ENCODE results near the gene HECTD1. TPM values are rescaled to one million over a fixed set of nuclear protein-coding genes. Genes with fewer than 3 reads are reported as not detected.

The HECTD1 gene
- total and polyA plus RNA-seq, 3 experiments from 2014 or later = 33.6 to 112 (median 101) TPM

DNA sequence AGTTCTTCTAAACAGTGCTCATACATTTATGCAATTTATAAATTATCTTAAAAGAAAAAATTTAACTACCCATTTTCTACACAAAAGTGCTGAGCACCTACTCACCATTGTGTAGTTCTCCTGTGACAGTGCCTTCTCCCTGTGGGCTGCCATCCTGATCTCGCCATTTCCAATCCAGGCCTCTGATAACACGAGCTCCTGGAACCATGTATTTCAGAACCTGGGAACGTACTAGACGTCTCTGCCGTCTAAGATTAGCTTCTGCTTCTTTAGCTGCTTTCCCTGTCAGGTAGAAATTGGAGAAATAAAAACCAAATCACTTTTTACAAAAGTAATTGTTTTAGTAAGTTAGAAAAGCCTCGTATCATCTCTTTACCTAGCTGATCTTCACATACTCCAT lies 74.5 kb downstream of the HECTD1 start:
- no peak overlapping the region for H3K4me3 ChIP-seq (ENCODE audit: low read length)
- DNase-seq = no peak
- no peaks in the 10 kb centered on the region for H3K27me3 ChIP-seq (ENCODE audit: insufficient read depth, low read length, poor library complexity, severe bottlenecking)
- Mint-ChIP-seq H3K4me1 (peaks cover 13 to 28% (median 13%) of the 10 kb centered on the region in 3 donors), H3K9me3 (no peaks in the 10 kb centered on the region), H3K27me3 (no peaks in the 10 kb centered on the region), H3K27ac (peak overlapping the region in 3 of 8 donors; percentile 46 to 70 (median 51)), H3K4me3 (no peak overlapping the region), H3K36me3 (peaks cover 15 to 78% (median 20%) of the 10 kb centered on the region in 3 donors)
- POLR2A ChIA-PET = no interaction called here
- CTCF ChIA-PET = no interaction called here
- H3K4me1 ChIP-seq (ENCODE audit: insufficient read depth, low read length) = peaks cover 9% of the 10 kb centered on the region
- no peaks in the 10 kb centered on the region for H3K9me3 ChIP-seq (ENCODE audit: low read length)
- no peak overlapping the region for H3K27ac ChIP-seq (ENCODE audit: low read depth, low read length)
- H3K36me3 ChIP-seq (ENCODE audit: insufficient read depth, low read length) = peaks cover 32% of the 10 kb centered on the region

DNA sequence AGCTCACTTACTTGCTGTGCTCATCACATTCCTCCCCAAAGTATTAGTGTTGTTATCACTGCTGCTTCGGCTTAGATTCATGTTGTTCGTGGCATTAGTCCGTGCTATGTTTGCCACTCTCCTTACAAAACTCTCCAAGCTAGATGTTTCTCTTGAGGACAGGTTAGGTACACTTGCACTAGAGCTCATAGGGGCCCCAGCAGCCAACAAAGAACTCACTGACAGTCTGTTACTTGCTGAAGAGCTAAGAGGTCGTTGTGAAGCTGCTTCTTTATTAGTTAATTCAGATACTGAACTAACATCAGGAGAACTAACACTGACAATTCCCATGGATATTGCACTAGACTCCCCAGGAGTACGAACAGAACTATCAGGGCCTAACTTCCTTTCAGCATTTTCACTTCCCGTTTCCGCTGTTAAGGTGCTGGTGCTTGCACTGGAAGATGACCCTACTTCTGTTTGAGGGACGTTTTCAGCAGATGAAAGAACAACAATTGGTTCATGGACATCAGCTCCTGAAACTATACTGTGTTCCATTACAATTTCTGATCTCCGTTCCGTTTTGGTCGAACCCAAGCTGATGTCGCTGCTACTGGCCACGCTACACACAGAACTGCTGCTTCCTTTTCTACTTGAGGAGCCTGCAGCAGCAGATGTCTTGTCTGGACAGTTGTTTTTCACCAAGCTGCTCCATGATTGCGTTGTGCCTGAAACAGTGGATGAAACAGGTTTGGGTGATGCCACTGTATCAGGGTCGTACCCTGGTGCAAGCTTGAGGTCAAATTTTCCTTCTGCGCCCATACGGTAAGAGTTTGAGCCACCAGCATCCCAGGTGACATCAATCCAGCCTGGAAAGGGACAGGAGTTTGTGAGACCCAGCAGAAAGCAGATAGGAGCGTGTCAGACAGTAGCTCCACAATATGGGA lies 78.7 kb downstream of the HECTD1 start:
- peak overlapping the region; percentile 34 to 96 (median 86) for H3K27ac Mint-ChIP-seq
- Histone ChIP-seq H3K4me1 (ENCODE audit: insufficient read depth, low read length) (peaks cover 21% of the 10 kb centered on the region), H3K4me3 (ENCODE audit: low read length) (no peak overlapping the region), H3K27ac (ENCODE audit: low read depth, low read length) (peak overlapping the region; percentile 53), H3K36me3 (ENCODE audit: insufficient read depth, low read length) (peaks cover 17% of the 10 kb centered on the region), H3K9me3 (ENCODE audit: low read length) (no peaks in the 10 kb centered on the region), H3K27me3 (ENCODE audit: insufficient read depth, low read length, poor library complexity, severe bottlenecking) (no peaks in the 10 kb centered on the region)
- ChIA-PET POLR2A (interaction anchor here (0.6 to 3.4 kb wide), 3 partner anchors 79 to 116 kb away, joined by 4 to 21 read pairs (median 5); partner anchors contain the start of genes HECTD1 and STRN3), CTCF (interaction anchor here (0.6 to 1.6 kb wide), 8 partner anchors 20 to 197 kb away, joined by 3 to 11 read pairs (median 4); partner anchors contain the start of gene HECTD1)
- no peaks in the 10 kb centered on the region for H3K27me3 Mint-ChIP-seq
- peaks cover 33 to 57% (median 39%) of the 10 kb centered on the region in 3 donors for H3K4me1 Mint-ChIP-seq
- H3K4me3 Mint-ChIP-seq = peak overlapping the region in 6 of 7 donors; percentile 3 to 63 (median 24)
- no peak for DNase-seq
- H3K36me3 Mint-ChIP-seq = peaks cover 15 to 66% (median 20%) of the 10 kb centered on the region in 3 donors
- no peaks in the 10 kb centered on the region for H3K9me3 Mint-ChIP-seq

DNA sequence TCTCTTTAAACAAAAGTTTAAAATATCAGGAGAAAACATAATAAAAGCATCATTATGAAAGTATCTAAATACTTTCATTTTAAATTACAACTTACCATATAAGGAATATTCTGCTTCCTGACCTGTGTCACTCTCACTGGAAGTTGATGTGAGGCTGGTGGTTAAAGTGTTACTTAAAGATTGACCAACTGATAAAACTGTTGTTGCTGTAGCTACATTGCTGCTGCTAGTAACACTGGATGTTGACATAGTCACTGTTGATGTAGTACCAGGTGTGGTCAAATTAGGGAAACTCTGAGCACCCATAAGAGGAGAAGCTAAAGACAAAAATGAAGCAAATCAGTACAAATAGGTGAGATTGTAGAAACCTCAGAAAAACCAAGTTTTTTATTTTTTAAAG lies 79.9 kb downstream of the HECTD1 start:
- H3K36me3 ChIP-seq (ENCODE audit: insufficient read depth, low read length) = peaks cover 15% of the 10 kb centered on the region
- H3K27ac ChIP-seq (ENCODE audit: low read depth, low read length) = peak overlapping the region; percentile 53
- DNase-seq = peak in 4 of 5 donors; percentile 19 to 89 (median 50)
- Mint-ChIP-seq H3K27ac (peak overlapping the region; percentile 58 to 96 (median 88)), H3K4me1 (peaks cover 42 to 66% (median 50%) of the 10 kb centered on the region in 3 donors), H3K4me3 (peak overlapping the region; percentile 9 to 78 (median 46)), H3K27me3 (no peaks in the 10 kb centered on the region), H3K36me3 (peaks cover 17 to 62% (median 24%) of the 10 kb centered on the region in 3 donors), H3K9me3 (no peaks in the 10 kb centered on the region)
- H3K4me3 ChIP-seq (ENCODE audit: low read length) = no peak overlapping the region
- H3K4me1 ChIP-seq (ENCODE audit: insufficient read depth, low read length) = peaks cover 31% of the 10 kb centered on the region
- no peaks in the 10 kb centered on the region for H3K27me3 ChIP-seq (ENCODE audit: insufficient read depth, low read length, poor library complexity, severe bottlenecking)
- no peaks in the 10 kb centered on the region for H3K9me3 ChIP-seq (ENCODE audit: low read length)
- ChIA-PET POLR2A (interaction anchor here (0.6 to 3.4 kb wide), 3 partner anchors 11 to 102 kb away, joined by 3 to 21 read pairs (median 5); partner anchors contain the start of genes HECTD1 and STRN3), CTCF (interaction anchor here (0.8 to 2.4 kb wide), 8 partner anchors 12 to 198 kb away, joined by 3 to 11 read pairs (median 4); partner anchors contain the start of gene HECTD1)

DNA sequence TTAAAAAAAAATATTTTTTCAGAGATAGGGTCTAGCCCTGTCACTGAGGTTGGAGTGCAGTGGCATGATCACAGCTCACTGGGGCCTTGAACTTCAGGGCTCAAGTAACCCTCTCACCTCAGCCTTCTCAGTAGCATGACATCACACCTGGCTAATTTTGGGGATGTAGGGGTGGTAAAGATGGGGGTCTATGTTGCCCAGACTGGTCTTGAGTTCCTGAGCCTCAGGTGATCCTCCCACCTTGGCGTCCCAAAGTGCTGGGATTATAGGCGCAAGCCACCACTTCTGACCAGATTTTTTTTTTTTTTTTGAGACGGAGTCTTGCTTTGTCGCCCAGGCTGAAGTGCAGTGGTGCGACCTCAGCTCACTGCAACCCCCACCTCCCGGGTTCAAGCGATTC lies 80.9 kb downstream of the HECTD1 start:
- Histone ChIP-seq H3K36me3 (ENCODE audit: insufficient read depth, low read length) (peaks cover 25% of the 10 kb centered on the region), H3K4me1 (ENCODE audit: insufficient read depth, low read length) (peaks cover 31% of the 10 kb centered on the region), H3K27me3 (ENCODE audit: insufficient read depth, low read length, poor library complexity, severe bottlenecking) (no peaks in the 10 kb centered on the region), H3K4me3 (ENCODE audit: low read length) (no peak overlapping the region), H3K9me3 (ENCODE audit: low read length) (no peaks in the 10 kb centered on the region), H3K27ac (ENCODE audit: low read depth, low read length) (no peak overlapping the region)
- H3K4me3 Mint-ChIP-seq = peak overlapping the region in 2 of 7 donors; percentile 27 to 48
- H3K36me3 Mint-ChIP-seq = peaks cover 18 to 64% (median 32%) of the 10 kb centered on the region in 3 donors
- no peak for DNase-seq
- peak overlapping the region in 4 of 8 donors; percentile 29 to 58 (median 43) for H3K27ac Mint-ChIP-seq
- POLR2A ChIA-PET = interaction anchor here (3.4 kb wide), 1 partner anchor 81 kb away, joined by 21 read pairs; the partner anchor contains the start of gene HECTD1
- no peaks in the 10 kb centered on the region for H3K9me3 Mint-ChIP-seq
- H3K27me3 Mint-ChIP-seq = no peaks in the 10 kb centered on the region
- CTCF ChIA-PET = interaction anchor here (0.8 to 2.4 kb wide), 4 partner anchors 13 to 254 kb away, joined by 3 to 6 read pairs (median 4); partner anchors contain the start of gene HECTD1
- H3K4me1 Mint-ChIP-seq = peaks cover 42 to 70% (median 53%) of the 10 kb centered on the region in 3 donors

DNA sequence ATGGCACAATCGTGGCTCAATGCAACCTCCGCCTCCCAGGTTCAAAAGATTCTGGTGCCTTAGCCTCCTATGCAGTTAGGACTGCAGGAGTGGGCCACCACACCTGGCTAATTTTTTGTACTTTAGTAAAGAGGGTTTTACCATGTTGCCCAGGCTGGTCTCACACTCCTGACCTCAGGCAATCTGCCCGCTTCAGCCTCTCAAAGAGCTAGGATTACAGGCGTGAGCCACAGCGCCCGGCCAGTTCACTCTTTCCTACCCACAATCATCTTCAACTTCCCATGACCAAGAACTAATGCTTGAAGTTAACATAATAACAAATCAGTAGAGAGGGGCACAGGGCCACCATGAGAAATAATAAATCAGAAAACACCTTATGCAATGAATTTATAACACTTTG lies 82.4 kb downstream of the HECTD1 start:
- peaks cover 23% of the 10 kb centered on the region for H3K36me3 ChIP-seq (ENCODE audit: insufficient read depth, low read length)

DNA sequence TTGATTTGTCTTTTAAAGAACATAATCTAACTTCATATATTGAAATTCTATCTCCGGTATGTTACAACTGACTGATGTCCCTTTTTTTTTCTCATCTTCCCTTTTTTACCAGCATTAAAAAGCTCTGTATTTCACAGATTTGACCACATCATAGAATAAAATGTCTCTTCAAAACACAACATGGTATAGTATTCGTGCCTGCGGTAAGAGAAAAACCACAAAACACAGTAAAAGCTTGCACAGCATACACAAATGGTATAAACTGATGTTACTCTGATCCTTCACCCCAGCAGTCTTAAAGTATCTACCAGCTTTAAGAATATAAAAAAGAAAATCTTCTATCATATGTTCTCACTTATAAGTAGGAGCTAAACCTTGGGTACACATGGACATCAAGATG lies 83.4 kb downstream of the HECTD1 start:
- Mint-ChIP-seq H3K36me3 (peaks cover 17 to 60% (median 29%) of the 10 kb centered on the region in 3 donors), H3K27me3 (no peaks in the 10 kb centered on the region), H3K4me1 (peaks cover 39 to 56% (median 50%) of the 10 kb centered on the region in 3 donors), H3K9me3 (no peaks in the 10 kb centered on the region), H3K4me3 (peak overlapping the region; percentile 27 to 59 (median 46)), H3K27ac (peak overlapping the region; percentile 2 to 91 (median 64))
- H3K9me3 ChIP-seq (ENCODE audit: low read length) = no peaks in the 10 kb centered on the region
- no peaks in the 10 kb centered on the region for H3K27me3 ChIP-seq (ENCODE audit: insufficient read depth, low read length, poor library complexity, severe bottlenecking)
- no peak overlapping the region for H3K27ac ChIP-seq (ENCODE audit: low read depth, low read length)
- CTCF ChIA-PET = interaction anchor here (0.8 to 1.2 kb wide), 2 partner anchors 13 to 84 kb away, joined by 3 to 5 read pairs; partner anchors contain the start of gene HECTD1
- no peak overlapping the region for H3K4me3 ChIP-seq (ENCODE audit: low read length)
- peak in 3 of 5 donors; percentile 60 to 85 (median 79) for DNase-seq
- POLR2A ChIA-PET = interaction anchor here (0.6 to 1.1 kb wide), 3 partner anchors 83 to 219 kb away, joined by 3 to 4 read pairs (median 4); partner anchors contain the start of genes HECTD1 and STRN3
- H3K36me3 ChIP-seq (ENCODE audit: insufficient read depth, low read length) = peaks cover 22% of the 10 kb centered on the region
- H3K4me1 ChIP-seq (ENCODE audit: insufficient read depth, low read length) = peaks cover 31% of the 10 kb centered on the region

More for the DNA sequence above, 82.4 kb downstream of the HECTD1 start:
- CTCF ChIA-PET = interaction anchor here (1.5 kb wide), 1 partner anchor 256 kb away, joined by 4 read pairs; no protein-coding TSS in a partner anchor
- peaks cover 16 to 61% (median 27%) of the 10 kb centered on the region in 3 donors for H3K36me3 Mint-ChIP-seq
- POLR2A ChIA-PET = no interaction called here
- no peaks in the 10 kb centered on the region for H3K9me3 ChIP-seq (ENCODE audit: low read length)
- no peak overlapping the region for H3K27ac ChIP-seq (ENCODE audit: low read depth, low read length)
- H3K27ac Mint-ChIP-seq = peak overlapping the region in 7 of 8 donors; percentile 11 to 72 (median 43)
- H3K9me3 Mint-ChIP-seq = no peaks in the 10 kb centered on the region
- peaks cover 41 to 58% (median 53%) of the 10 kb centered on the region in 3 donors for H3K4me1 Mint-ChIP-seq
- no peaks in the 10 kb centered on the region for H3K27me3 Mint-ChIP-seq
- no peak for DNase-seq
- peaks cover 31% of the 10 kb centered on the region for H3K4me1 ChIP-seq (ENCODE audit: insufficient read depth, low read length)
- peak overlapping the region in 2 of 7 donors; percentile 43 to 56 for H3K4me3 Mint-ChIP-seq
- H3K27me3 ChIP-seq (ENCODE audit: insufficient read depth, low read length, poor library complexity, severe bottlenecking) = no peaks in the 10 kb centered on the region
- no peak overlapping the region for H3K4me3 ChIP-seq (ENCODE audit: low read length)

DNA sequence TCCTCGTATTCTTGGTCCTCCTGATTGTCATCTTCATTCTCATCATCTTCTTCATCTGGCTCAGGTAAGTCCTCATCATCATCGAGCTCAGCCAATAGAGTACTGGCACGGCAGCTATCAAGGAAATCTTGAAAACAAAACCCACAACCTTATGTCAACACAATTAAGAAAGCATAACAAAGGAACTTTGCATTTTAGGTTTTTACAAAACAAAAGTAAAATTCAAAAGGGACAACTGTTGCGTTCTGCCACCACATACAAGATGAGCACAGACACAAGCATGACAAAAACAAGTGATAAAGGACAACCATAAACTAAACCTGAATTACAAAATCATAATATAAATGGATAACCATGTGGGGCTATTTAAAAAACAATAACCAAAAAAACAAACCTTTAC lies 84.7 kb downstream of the HECTD1 start:
- H3K27ac ChIP-seq (ENCODE audit: low read depth, low read length) = no peak overlapping the region
- POLR2A ChIA-PET = no interaction called here
- Mint-ChIP-seq H3K4me3 (peak overlapping the region in 1 of 7 donors; percentile 3), H3K4me1 (peaks cover 28 to 43% (median 38%) of the 10 kb centered on the region in 3 donors), H3K9me3 (no peaks in the 10 kb centered on the region), H3K27me3 (no peaks in the 10 kb centered on the region), H3K27ac (peak overlapping the region in 4 of 8 donors; percentile 1 to 84 (median 73)), H3K36me3 (peaks cover 17 to 58% (median 20%) of the 10 kb centered on the region in 3 donors)
- H3K9me3 ChIP-seq (ENCODE audit: low read length) = no peaks in the 10 kb centered on the region
- H3K4me3 ChIP-seq (ENCODE audit: low read length) = no peak overlapping the region
- CTCF ChIA-PET = interaction anchor here (2.5 kb wide), 1 partner anchor 85 kb away, joined by 9 read pairs; the partner anchor contains the start of gene HECTD1
- peaks cover 20% of the 10 kb centered on the region for H3K4me1 ChIP-seq (ENCODE audit: insufficient read depth, low read length)
- H3K27me3 ChIP-seq (ENCODE audit: insufficient read depth, low read length, poor library complexity, severe bottlenecking) = no peaks in the 10 kb centered on the region
- no peak for DNase-seq
- peaks cover 21% of the 10 kb centered on the region for H3K36me3 ChIP-seq (ENCODE audit: insufficient read depth, low read length)
